Measurements from ENCODE around the gene TRPT1. TPM values are rescaled to one million over a fixed set of nuclear protein-coding genes. Genes with fewer than 3 reads are reported as not detected.

The TRPT1 gene, protein sequence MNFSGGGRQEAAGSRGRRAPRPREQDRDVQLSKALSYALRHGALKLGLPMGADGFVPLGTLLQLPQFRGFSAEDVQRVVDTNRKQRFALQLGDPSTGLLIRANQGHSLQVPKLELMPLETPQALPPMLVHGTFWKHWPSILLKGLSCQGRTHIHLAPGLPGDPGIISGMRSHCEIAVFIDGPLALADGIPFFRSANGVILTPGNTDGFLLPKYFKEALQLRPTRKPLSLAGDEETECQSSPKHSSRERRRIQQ
- 39.2 and 39.7 TPM in 2 replicates for total RNA-seq
- long read RNA-seq, partial matches to known transcripts: 0 of 3 reads
- long read RNA-seq, other reads (novel, unspliced or antisense): 3 of 3 reads

GRCh38 chr11:64225608-64226506, at the start of gene TRPT1, which contains the start of gene NUDT22:
TRPT1 (minus strand) TSS chr11:64226186; CDS start chr11:64225860, 326 bp downstream.
NUDT22 (plus strand) TSS chr11:64226274; CDS start chr11:64226653, 379 bp downstream.
- no peak for TF ChIP-seq CTCF (IDR thresholded peaks at IDR 0.05)
- Mint-ChIP-seq H3K4me3 (ENCODE audit: unreplicated experiment) (peak within 1 kb of the TSS; percentile 81), H3K9me3 (ENCODE audit: unreplicated experiment) (no peaks in the 10 kb centered on the region), H3K27ac (ENCODE audit: unreplicated experiment) (peak within 1 kb of the TSS; percentile 74), H3K36me3 (ENCODE audit: unreplicated experiment) (no peaks in the 10 kb centered on the region), H3K27me3 (ENCODE audit: unreplicated experiment) (no peaks in the 10 kb centered on the region), H3K4me1 (ENCODE audit: unreplicated experiment) (peaks cover 32% of the 10 kb centered on the region)
- peak; percentile 96 for DNase-seq (ENCODE audit: extremely low spot score, unreplicated experiment)

DNA sequence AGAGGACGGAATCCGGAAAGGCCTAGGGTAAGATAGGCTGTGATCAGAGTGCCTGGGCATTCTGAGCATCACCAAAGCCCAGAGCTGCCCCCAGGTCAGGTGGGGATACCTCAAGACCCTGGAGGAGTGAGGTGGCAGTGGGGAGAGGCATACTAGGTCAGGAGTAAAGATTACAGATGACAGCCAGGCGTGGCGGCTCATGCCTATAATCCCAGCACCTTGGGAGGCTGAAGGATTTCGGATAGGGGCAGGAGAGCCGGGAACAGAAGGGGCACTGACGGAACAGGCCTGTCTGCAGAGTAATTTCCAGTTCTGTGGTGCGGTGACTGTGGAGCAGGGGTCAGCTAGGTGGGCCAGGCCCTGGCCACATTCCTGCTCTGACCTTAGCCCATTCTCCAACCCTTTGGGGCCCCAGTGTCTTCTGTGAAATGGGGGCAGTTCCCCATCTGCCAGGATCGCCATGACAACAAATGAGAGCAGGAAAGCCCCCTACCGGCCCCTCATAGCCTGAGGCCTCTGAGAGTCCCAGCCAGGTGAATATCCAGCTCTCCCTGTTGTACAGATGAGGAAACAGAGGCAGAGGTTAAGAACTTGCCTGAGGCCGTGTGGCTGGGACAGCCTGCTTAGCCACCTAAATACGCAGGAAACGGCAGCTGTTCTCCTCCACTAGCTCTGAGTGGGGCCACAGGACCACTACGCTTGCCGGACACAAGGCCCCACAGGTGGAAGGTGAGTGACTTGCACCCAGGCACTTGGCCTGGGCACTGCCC, 49.2 kb upstream of the TRPT1 start:
- no peak for DNase-seq (ENCODE audit: extremely low spot score, unreplicated experiment)
- H3K27me3 Mint-ChIP-seq (ENCODE audit: unreplicated experiment): no peaks in the 10 kb centered on the region

GRCh38 chr11:64269540-64270220, 43.7 kb upstream of the TRPT1 start:
- H3K4me1 Mint-ChIP-seq (ENCODE audit: unreplicated experiment): peaks cover 22% of the 10 kb centered on the region
- H3K27me3 Mint-ChIP-seq (ENCODE audit: unreplicated experiment): no peaks in the 10 kb centered on the region
- peak; percentile 36 for TF ChIP-seq CTCF (IDR thresholded peaks at IDR 0.05)
- peak overlapping the region; percentile 99 for H3K27ac Mint-ChIP-seq (ENCODE audit: unreplicated experiment)
- DNase-seq (ENCODE audit: extremely low spot score, unreplicated experiment): peak; percentile 99
- H3K9me3 Mint-ChIP-seq (ENCODE audit: unreplicated experiment): no peaks in the 10 kb centered on the region
- peak overlapping the region; percentile 96 for H3K4me3 Mint-ChIP-seq (ENCODE audit: unreplicated experiment)
- no peaks in the 10 kb centered on the region for H3K36me3 Mint-ChIP-seq (ENCODE audit: unreplicated experiment)

More for the DNA sequence above, 49.2 kb upstream of the TRPT1 start:
- TF ChIP-seq CTCF (IDR thresholded peaks at IDR 0.05): no peak
- Mint-ChIP-seq H3K27ac (ENCODE audit: unreplicated experiment) (peak overlapping the region; percentile 54), H3K4me3 (ENCODE audit: unreplicated experiment) (no peak overlapping the region), H3K36me3 (ENCODE audit: unreplicated experiment) (peaks cover 8% of the 10 kb centered on the region), H3K4me1 (ENCODE audit: unreplicated experiment) (peaks cover 21% of the 10 kb centered on the region), H3K9me3 (ENCODE audit: unreplicated experiment) (no peaks in the 10 kb centered on the region)

GRCh38 chr11:64268893-64269539, 43.0 kb upstream of the TRPT1 start:
- Mint-ChIP-seq H3K4me3 (ENCODE audit: unreplicated experiment) (peak overlapping the region; percentile 96), H3K36me3 (ENCODE audit: unreplicated experiment) (no peaks in the 10 kb centered on the region), H3K27me3 (ENCODE audit: unreplicated experiment) (no peaks in the 10 kb centered on the region), H3K9me3 (ENCODE audit: unreplicated experiment) (no peaks in the 10 kb centered on the region), H3K27ac (ENCODE audit: unreplicated experiment) (peak overlapping the region; percentile 99), H3K4me1 (ENCODE audit: unreplicated experiment) (peaks cover 22% of the 10 kb centered on the region)
- no peak for DNase-seq (ENCODE audit: extremely low spot score, unreplicated experiment)
- TF ChIP-seq CTCF (IDR thresholded peaks at IDR 0.05): no peak

Measured in osteocyte (in vitro differentiated cells).